GM18907 (cell line): ENCODE data around the gene PPIF.

ENCODE experiments used
- ATAC-seq: cut with Tn5 transposase; IDR thresholded peaks from one replicate; pipeline ENCODE4 v1.9.1; 2021; ENCODE audit warnings: mild to moderate bottlenecking, moderate library complexity; ENCODE audit not compliant: unreplicated experiment

PPIF gene

GRCh38 chr10:79397575-79398303, 50.5 kb downstream of the PPIF start:
- no peak for ATAC-seq

GRCh38 chr10:79398642-79399041, 51.4 kb downstream of the PPIF start:
- no peak for ATAC-seq

- no peak for ATAC-seq
Measured at GRCh38 chr10:79399223-79399831, 52.1 kb downstream of the PPIF start.

- ATAC-seq, result peak; percentile 66
Measured at GRCh38 chr10:79400146-79401004, 53.1 kb downstream of the PPIF start.

- ATAC-seq, result no peak
Measured at GRCh38 chr10:79401015-79401921, 54.0 kb downstream of the PPIF start.

- ATAC-seq, result no peak
Measured at GRCh38 chr10:79402625-79402946, 55.3 kb downstream of the PPIF start.

GRCh38 chr10:79402951-79403350, 55.7 kb downstream of the PPIF start:
- no peak for ATAC-seq

GRCh38 chr10:79403441-79404230, 56.4 kb downstream of the PPIF start:
- ATAC-seq, result no peak

GRCh38 chr10:79404231-79404609, 57.0 kb downstream of the PPIF start:
- no peak for ATAC-seq

GRCh38 chr10:79404690-79405131, 57.4 kb downstream of the PPIF start:
- no peak for ATAC-seq
